HepG2 (cell line): ENCODE measurements around the gene PDE9A. TPM values are rescaled to one million over a fixed set of nuclear protein-coding genes. Genes with fewer than 3 reads are reported as not detected.

Experiments used
- ATAC-seq: fragments of 200-7000 bp; cut with Tn5 transposase; 3 replicates; pipeline ENCODE4 v1.9.1; 2020; ENCODE audit warnings: mild to moderate bottlenecking, moderate library complexity
- BruUV-seq: library from RNA; stranded (reverse); fragments of 400-500 nt; replicated peaks from 2 replicates; lab custom pipeline; 2021; lab: Mats Ljungman, UMichigan
- CTCF ChIA-PET: fragments of 300-600 bp; formaldehyde crosslinking; extraction: SDS; loops from one replicate; lab custom pipeline; 2021; ENCODE audit warnings: low total read pairs, inconsistent platforms, low intra/inter-chr PET ratio; lab: Yijun Ruan, JAX
- POLR2A ChIA-PET: fragments of 350-600 bp; sonication (Branson Sonifier 250); formaldehyde crosslinking; loops from one replicate; lab custom pipeline; 2020; ENCODE audit warnings: antibody characterized with exemption, inconsistent platforms; lab: Yijun Ruan, JAX
- DNase-seq: peaks from one replicate; pipeline ENCODE4 v3.0.0-alpha.2; 2015; ENCODE audit warnings: low spot score
- FAIRE-seq: peaks from 3 replicates; lab custom pipeline; 2011; peaks lifted over from hg19 to GRCh38; lab: Jason Lieb, UNC
- H2AFZ ChIP-seq: one replicate; pipeline ENCODE4 v1.6.1; 2011; ENCODE audit warnings: low read length, inconsistent platforms
- H3K27ac ChIP-seq: fragments of 300-600 bp; 3 replicates; pipeline ENCODE4 v1.8.0; 2011; ENCODE audit warnings: mixed run types, mild to moderate bottlenecking, mixed read lengths, low read length, inconsistent platforms; ENCODE audit not compliant: insufficient read depth; ENCODE audit errors: extremely low read length
- H3K27me3 ChIP-seq, 2 experiments: fragments of 200-600 bp in 1 of 2; 2 replicates in 1 of 2; 3 replicates in 1 of 2; pipeline versions ENCODE4 v1.6.0 to v1.8.0; 2011; ENCODE audit warnings: low read length in 2 of 2, mild to moderate bottlenecking in 2 of 2, moderate library complexity in 2 of 2, inconsistent platforms in 1 of 2; ENCODE audit not compliant: insufficient read depth in 2 of 2, control insufficient read depth in 1 of 2
- H3K36me3 ChIP-seq, 2 experiments: fragments of 200-600 bp in 1 of 2; replicated peaks in 1 of 2; 2 replicates in 1 of 2; 3 replicates in 1 of 2; pipeline versions ENCODE4 v1.5.1 to v1.8.0; 2011; ENCODE audit warnings: low read length in 2 of 2, inconsistent platforms in 1 of 2; ENCODE audit not compliant: insufficient read depth in 2 of 2, control insufficient read depth in 1 of 2
- H3K4me1 ChIP-seq: 2 replicates; pipeline ENCODE4 v1.5.1; 2012; ENCODE audit warnings: low read length, inconsistent platforms; ENCODE audit not compliant: insufficient read depth
- H3K4me2 ChIP-seq: 2 replicates; pipeline ENCODE4 v1.6.0; 2011; ENCODE audit warnings: low read depth, low read length, inconsistent platforms
- H3K4me3 ChIP-seq, 3 experiments: fragments of 200-600 bp in 1 of 3; sonication (generic), shearing (Covaris generic) in 1 of 3; replicated peaks in 1 of 3; 2 replicates each; pipeline ENCODE4 v1.5.1; 2011 to 2016; ENCODE audit warnings: low read length in 3 of 3, inconsistent platforms in 2 of 3, low read depth in 2 of 3, mild to moderate bottlenecking in 2 of 3, control low read depth in 1 of 3, mixed read lengths in 1 of 3; ENCODE audit not compliant: insufficient read depth in 1 of 3
- H3K79me2 ChIP-seq: one replicate; pipeline ENCODE4 v1.6.1; 2011; ENCODE audit warnings: low read length, inconsistent platforms; ENCODE audit not compliant: insufficient read depth
- H3K9ac ChIP-seq: 2 replicates; pipeline ENCODE4 v1.6.0; 2011; ENCODE audit warnings: mild to moderate bottlenecking, low read depth, low read length, inconsistent platforms; ENCODE audit not compliant: insufficient read depth
- H3K9me3 ChIP-seq: 2 replicates; pipeline ENCODE4 v1.5.1; 2012; ENCODE audit warnings: mild to moderate bottlenecking, low read length
- H4K20me1 ChIP-seq: 2 replicates; pipeline ENCODE4 v1.6.0; 2011; ENCODE audit warnings: inconsistent platforms, mild to moderate bottlenecking, low read length, moderate library complexity; ENCODE audit not compliant: insufficient read depth
- AGO2 ChIP-seq: fragments of 200-400 bp; formaldehyde crosslinking; optimal IDR thresholded peaks from 2 replicates; pipeline ENCODE3; 2017; ENCODE audit warnings: mild to moderate bottlenecking, low read depth, low read length, moderate library complexity
- FOXA3 ChIP-seq: IDR thresholded peaks from 2 replicates; pipeline ENCODE4 v1.6.1; 2016; ENCODE audit warnings: missing genetic modification reagents, missing compliant biosample characterization
- GFI1 ChIP-seq: sonication (generic); formaldehyde crosslinking; IDR thresholded peaks from 2 replicates; pipeline ENCODE4 v1.5.0; 2020; ENCODE audit warnings: missing genetic modification reagents, mild to moderate bottlenecking, borderline replicate concordance
- NRL ChIP-seq: sonication (generic); formaldehyde crosslinking; IDR thresholded peaks from 2 replicates; pipeline ENCODE4 v1.5.0; 2020; ENCODE audit warnings: missing genetic modification reagents, mild to moderate bottlenecking, moderate library complexity, borderline replicate concordance
- PLRG1 ChIP-seq: fragments of 450-650 bp; conservative IDR thresholded peaks from 2 replicates; pipeline ENCODE4 v1.6.1; 2016
- ZNF276 ChIP-seq: sonication (generic); formaldehyde crosslinking; IDR thresholded peaks from 2 replicates; pipeline ENCODE4 v1.4.0; 2020; ENCODE audit warnings: mild to moderate bottlenecking, low read depth, missing genetic modification reagents
- WGBS: methylation state at CpG from one replicate; pipeline ENCODE4 v1.1.6; 2017; ENCODE audit warnings: low lambda C conversion rate; 5-methylcytosine and 5-hydroxymethylcytosine counted together
- in situ Hi-C: cut with HindIII; loops from 2 replicates; pipeline ENCODE4 v1.10.0; 2017; ENCODE audit warnings: low pct_unique_long_range_greater_than_20kb; ENCODE audit not compliant: extremely low pct_ligation_motif_present
- intact Hi-C: fragments of 100-400 bp; cut with micrococcal nuclease; formaldehyde crosslinking; loops from one replicate; pipeline ENCODE4 v1.10.0; 2022; ENCODE audit not compliant: unreplicated experiment
- polyA plus RNA-seq, 8 experiments: library from polyadenylated mRNA; depleted of rRNA in 3 of 8; stranded (reverse) in 7 of 8; unstranded in 1 of 8; fragments of >200 nt; fragmentation: Illumina TruSeq in 4 of 8; extraction: Trizol in 4 of 8; gene quantifications; 2 replicates each; pipeline versions ENCODE4 v1.2.1 to v1.2.3, GENCODE V29; 2011 to 2016; ENCODE audit warnings: low read depth in 4 of 8, missing spikeins in 1 of 8, mixed read lengths in 1 of 8; ENCODE audit not compliant: insufficient read depth in 1 of 8
- total RNA-seq, 5 experiments: library from RNA; depleted of rRNA; stranded (reverse); fragments of >200 nt; fragmentation: Illumina TruSeq; extraction: Trizol; gene quantifications; 2 replicates each; pipeline ENCODE4 v1.2.3, GENCODE V29; 2016; ENCODE audit warnings: low read depth in 1 of 5

The PDE9A gene
- total and polyA plus RNA-seq, 2 of the 13 experiments (the other 11 are each of a cell fraction or from before 2014, with no cell fraction given), result 4.6 to 19.7 TPM

- TF ChIP-seq ZNF276 (no peak), FOXA3 (CRISPR knock-in tag) (no peak), NRL (CRISPR knock-in tag) (no peak)
Measured at GRCh38 chr21:42755766-42756579, 102.6 kb downstream of the PDE9A start (continued).

- Histone ChIP-seq H3K9ac (no peak overlapping the region), H3K4me3 (no peak overlapping the region), H4K20me1 (no peaks in the 10 kb centered on the region), H3K9me3 (no peaks in the 10 kb centered on the region), H3K27me3 (no peaks in the 10 kb centered on the region), H3K27ac (no peak overlapping the region), H3K79me2 (no peaks in the 10 kb centered on the region), H2AFZ (no peak overlapping the region), H3K36me3 (peaks cover 0 to 4% of the 10 kb centered on the region in 2 experiments; a peak in 1 of 5 replicates), H3K4me2 (no peak overlapping the region), H3K4me1 (peaks cover 22% of the 10 kb centered on the region)
- BruUV-seq, result no TSS peak
- DNase-seq, result no peak
- FAIRE-seq, result no peak
- TF ChIP-seq AGO2, result peak; percentile 39
- no peak for TF ChIP-seq PLRG1
- no peak for TF ChIP-seq GFI1 (CRISPR knock-in tag)
- POLR2A ChIA-PET, result interaction anchor here (0.5 kb wide), 1 partner anchor 116 kb away, joined by 3 read pairs; no protein-coding TSS in a partner anchor
- WGBS, result 92% methylated on average over 13 of the region's 24 CpGs
- intact Hi-C loops (no loop called here), in situ Hi-C loops (loop anchor here (25.0 kb wide), 1 partner anchor 94 kb away; the partner anchor contains the start of gene PDE9A)
- CTCF ChIA-PET, result no interaction called here
- ATAC-seq, result no peak
Measured at GRCh38 chr21:42756580-42757250, 103.3 kb downstream of the PDE9A start.
